H9 (cell line): ENCODE results near the gene MED27. TPM values are rescaled to one million over a fixed set of nuclear protein-coding genes. Genes with fewer than 3 reads are reported as not detected.

Experiments used
- DNase-seq: peaks from one replicate; pipeline ENCODE4 v3.0.0-alpha.2; 2017
- H2AFZ ChIP-seq: one replicate; pipeline ENCODE4 v1.6.1; 2013; ENCODE audit warnings: mild to moderate bottlenecking, low read length, control low read depth, moderate library complexity
- H2AK5ac ChIP-seq: 2 replicates; pipeline ENCODE4 v1.6.1; 2013; ENCODE audit warnings: low read length, control low read depth, mixed read lengths; ENCODE audit not compliant: insufficient read length
- H2BK120ac ChIP-seq: one replicate; pipeline ENCODE4 v1.6.1; 2013; ENCODE audit warnings: low read depth, mild to moderate bottlenecking, low read length, control low read depth, inconsistent platforms; ENCODE audit not compliant: poor library complexity, severe bottlenecking
- H2BK12ac ChIP-seq: 2 replicates; pipeline ENCODE4 v1.6.1; 2013; ENCODE audit warnings: low read length, control low read depth, mixed read lengths, low read depth; ENCODE audit not compliant: insufficient read length
- H2BK15ac ChIP-seq: 2 replicates; pipeline ENCODE4 v1.6.1; 2013; ENCODE audit warnings: low read depth, low read length, control low read depth
- H2BK20ac ChIP-seq: one replicate; pipeline ENCODE4 v1.6.1; 2013; ENCODE audit warnings: low read depth, mild to moderate bottlenecking, low read length, control low read depth, inconsistent platforms; ENCODE audit not compliant: poor library complexity, severe bottlenecking
- H2BK5ac ChIP-seq: 2 replicates; pipeline ENCODE4 v1.6.1; 2013; ENCODE audit warnings: low read length, control low read depth, mixed read lengths; ENCODE audit not compliant: insufficient read length
- H3K14ac ChIP-seq: 2 replicates; pipeline ENCODE4 v1.6.1; 2013; ENCODE audit warnings: low read length, control low read depth; ENCODE audit not compliant: insufficient read depth
- H3K18ac ChIP-seq: 2 replicates; pipeline ENCODE4 v1.6.1; 2013; ENCODE audit warnings: low read depth, mild to moderate bottlenecking, mixed read lengths, low read length, control low read depth; ENCODE audit not compliant: insufficient read length
- H3K23ac ChIP-seq: 2 replicates; pipeline ENCODE4 v1.6.1; 2013; ENCODE audit warnings: low read length, control low read depth, mixed read lengths, low read depth; ENCODE audit not compliant: insufficient read length
- H3K23me2 ChIP-seq: 2 replicates; pipeline ENCODE4 v1.6.1; 2013; ENCODE audit warnings: low read depth, mild to moderate bottlenecking, mixed read lengths, low read length, control low read depth; ENCODE audit not compliant: insufficient read length, poor library complexity, severe bottlenecking
- H3K27ac ChIP-seq: 2 replicates; pipeline ENCODE4 v1.5.1; 2013; ENCODE audit warnings: low read length, control low read depth, mixed read lengths, low read depth; ENCODE audit not compliant: insufficient read length
- H3K27me3 ChIP-seq: 2 replicates; pipeline ENCODE4 v1.6.1; 2013; ENCODE audit warnings: low read length, control low read depth, inconsistent platforms; ENCODE audit not compliant: insufficient read depth
- H3K4ac ChIP-seq: 2 replicates; pipeline ENCODE4 v1.6.1; 2013; ENCODE audit warnings: low read depth, mild to moderate bottlenecking, control low read depth, inconsistent platforms, low read length, moderate library complexity
- H3K4me1 ChIP-seq: 2 replicates; pipeline ENCODE4 v1.6.1; 2013; ENCODE audit warnings: low read length, control low read depth, inconsistent platforms; ENCODE audit not compliant: insufficient read depth
- H3K4me2 ChIP-seq: 2 replicates; pipeline ENCODE4 v1.6.1; 2013; ENCODE audit warnings: low read length, control low read depth, mixed read lengths; ENCODE audit not compliant: insufficient read length, insufficient read depth
- H3K56ac ChIP-seq: 2 replicates; pipeline ENCODE4 v1.6.1; 2013; ENCODE audit warnings: low read depth, mild to moderate bottlenecking, mixed read lengths, low read length, control low read depth; ENCODE audit not compliant: insufficient read length
- H3K79me1 ChIP-seq: 2 replicates; pipeline ENCODE4 v1.6.1; 2013; ENCODE audit warnings: low read depth, mild to moderate bottlenecking, moderate library complexity, low read length, control low read depth, inconsistent platforms; ENCODE audit not compliant: insufficient read depth, poor library complexity, severe bottlenecking
- H3K79me2 ChIP-seq: 2 replicates; pipeline ENCODE4 v1.6.1; 2013; ENCODE audit warnings: low read length, control low read depth, inconsistent platforms; ENCODE audit not compliant: insufficient read depth
- H3K9ac ChIP-seq: 2 replicates; pipeline ENCODE4 v1.6.1; 2013; ENCODE audit warnings: low read length, control low read depth, mixed read lengths; ENCODE audit not compliant: insufficient read length; ENCODE audit errors: extremely low read depth
- H3K9me3 ChIP-seq: one replicate; pipeline ENCODE4 v1.6.1; 2013; ENCODE audit warnings: low read depth, low read length, inconsistent platforms; ENCODE audit not compliant: control insufficient read depth
- H3T11ph ChIP-seq: one replicate; pipeline ENCODE4 v1.6.1; 2013; ENCODE audit warnings: mild to moderate bottlenecking, low read length, control low read depth, inconsistent platforms
- H4K20me1 ChIP-seq: one replicate; pipeline ENCODE4 v1.6.1; 2013; ENCODE audit not compliant: control insufficient read depth, insufficient read length, insufficient read depth
- H4K5ac ChIP-seq: 2 replicates; pipeline ENCODE4 v1.6.1; 2013; ENCODE audit warnings: low read depth, mild to moderate bottlenecking, mixed read lengths, low read length, control low read depth; ENCODE audit not compliant: insufficient read length
- H4K8ac ChIP-seq: replicated peaks from 2 replicates; pipeline ENCODE4 v1.6.1; 2013; ENCODE audit warnings: low read length, control low read depth, mixed read lengths, low read depth; ENCODE audit not compliant: insufficient read length
- H4K91ac ChIP-seq: 2 replicates; pipeline ENCODE4 v1.6.1; 2013; ENCODE audit warnings: low read depth, mild to moderate bottlenecking, moderate library complexity, mixed read lengths, low read length, control low read depth; ENCODE audit not compliant: insufficient read length
- H3K27ac Mint-ChIP-seq, 3 experiments: 2 replicates in 2 of 3; 3 replicates in 1 of 3; pipeline ENCODE4 v1.8.0; 2020 to 2021; ENCODE audit warnings: mixed read lengths in 3 of 3, mild to moderate bottlenecking in 1 of 3, moderate library complexity in 1 of 3
- H3K27me3 Mint-ChIP-seq: 2 replicates; pipeline ENCODE4 v1.8.0; 2021; ENCODE audit warnings: low read depth, mild to moderate bottlenecking, moderate library complexity, mixed read lengths
- H3K36me3 Mint-ChIP-seq, 3 experiments: 2 replicates in 2 of 3; 3 replicates in 1 of 3; pipeline ENCODE4 v1.8.0; 2020 to 2021; ENCODE audit warnings: low read depth in 3 of 3, mixed read lengths in 3 of 3; ENCODE audit not compliant: insufficient read depth in 1 of 3
- H3K4me1 Mint-ChIP-seq, 2 experiments: 2 replicates each; pipeline ENCODE4 v1.8.0; 2020; ENCODE audit warnings: mixed read lengths in 2 of 2
- H3K4me3 Mint-ChIP-seq, 2 experiments: 2 replicates in 1 of 2; 3 replicates in 1 of 2; pipeline ENCODE4 v1.8.0; 2020 to 2021; ENCODE audit warnings: mild to moderate bottlenecking in 2 of 2, mixed read lengths in 2 of 2, moderate library complexity in 1 of 2
- H3K9me3 Mint-ChIP-seq, 2 experiments: 2 replicates in 1 of 2; 3 replicates in 1 of 2; pipeline ENCODE4 v1.8.0; 2020; ENCODE audit warnings: mild to moderate bottlenecking in 2 of 2, mixed read lengths in 2 of 2, moderate library complexity in 1 of 2
- WGBS: extraction: QIAGEN DNeasy Blood & Tissue Kit; methylation state at CpG from one replicate; pipeline ENCODE4 v1.1.7; 2013; ENCODE audit warnings: missing lambda C conversion rate, low lambda C conversion rate, mixed read lengths; ENCODE audit not compliant: insufficient read length; ENCODE audit errors: extremely low coverage; 5-methylcytosine and 5-hydroxymethylcytosine counted together
- total RNA-seq: library from RNA; stranded (reverse); gene quantifications from 2 replicates; pipeline ENCODE4 v1.2.1, GENCODE V29; 2021
- TF ChIP-seq, protein P1 (sequence below): fragments of 200-600 bp; sonication (generic); conservative IDR thresholded peaks from 3 replicates; pipeline ENCODE4 v1.8.0; 2021; ENCODE audit warnings: antibody characterized with exemption, mild to moderate bottlenecking

The MED27 gene
- total RNA-seq, 1 experiment from 2014 or later = 33.5 TPM

GRCh38 chr9:131836021-131836420 is 243.6 kb downstream of the MED27 start:
- no peak overlapping the region for H2BK120ac ChIP-seq
- Mint-ChIP-seq H3K4me3 (no peak overlapping the region), H3K27me3 (peaks cover 5% of the 10 kb centered on the region; the same call in 1 of the 2 replicates), H3K4me1 (peaks cover 2 to 30% of the 10 kb centered on the region in 2 experiments; a peak in 3 of 4 replicates), H3K27ac (no peak overlapping the region; a peak in 1 of 7 replicates), H3K36me3 (peaks cover 0 to 9% (median 3%) of the 10 kb centered on the region in 3 experiments; a peak in 3 of 7 replicates), H3K9me3 (peaks cover 7 to 8% of the 10 kb centered on the region in 2 experiments)
- H4K5ac ChIP-seq = no peak overlapping the region
- no peak overlapping the region for H3K27ac ChIP-seq
- H2BK12ac ChIP-seq = no peak overlapping the region
- no peak overlapping the region for H3K9ac ChIP-seq
- H3K79me1 ChIP-seq = no peaks in the 10 kb centered on the region
- no peaks in the 10 kb centered on the region for H3K4me1 ChIP-seq
- H2BK20ac ChIP-seq = no peak overlapping the region
- no peak overlapping the region for H3T11ph ChIP-seq
- H3K4ac ChIP-seq = no peak overlapping the region
- no peak overlapping the region for H2AFZ ChIP-seq
- no peak overlapping the region for H4K8ac ChIP-seq
- H4K91ac ChIP-seq = no peak overlapping the region
- no peak overlapping the region for H2BK5ac ChIP-seq
- H3K79me2 ChIP-seq = no peaks in the 10 kb centered on the region
- no peak overlapping the region for H3K18ac ChIP-seq
- no peak overlapping the region for H2AK5ac ChIP-seq
- DNase-seq = no peak
- TF ChIP-seq, protein P1, sequence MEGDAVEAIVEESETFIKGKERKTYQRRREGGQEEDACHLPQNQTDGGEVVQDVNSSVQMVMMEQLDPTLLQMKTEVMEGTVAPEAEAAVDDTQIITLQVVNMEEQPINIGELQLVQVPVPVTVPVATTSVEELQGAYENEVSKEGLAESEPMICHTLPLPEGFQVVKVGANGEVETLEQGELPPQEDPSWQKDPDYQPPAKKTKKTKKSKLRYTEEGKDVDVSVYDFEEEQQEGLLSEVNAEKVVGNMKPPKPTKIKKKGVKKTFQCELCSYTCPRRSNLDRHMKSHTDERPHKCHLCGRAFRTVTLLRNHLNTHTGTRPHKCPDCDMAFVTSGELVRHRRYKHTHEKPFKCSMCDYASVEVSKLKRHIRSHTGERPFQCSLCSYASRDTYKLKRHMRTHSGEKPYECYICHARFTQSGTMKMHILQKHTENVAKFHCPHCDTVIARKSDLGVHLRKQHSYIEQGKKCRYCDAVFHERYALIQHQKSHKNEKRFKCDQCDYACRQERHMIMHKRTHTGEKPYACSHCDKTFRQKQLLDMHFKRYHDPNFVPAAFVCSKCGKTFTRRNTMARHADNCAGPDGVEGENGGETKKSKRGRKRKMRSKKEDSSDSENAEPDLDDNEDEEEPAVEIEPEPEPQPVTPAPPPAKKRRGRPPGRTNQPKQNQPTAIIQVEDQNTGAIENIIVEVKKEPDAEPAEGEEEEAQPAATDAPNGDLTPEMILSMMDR = no peak
- no CpG with 5 or more reads among the region's 18 CpGs for WGBS
- H3K23me2 ChIP-seq = no peaks in the 10 kb centered on the region
- no peak overlapping the region for H3K14ac ChIP-seq
- no peak overlapping the region for H3K56ac ChIP-seq
- no peak overlapping the region for H3K4me2 ChIP-seq
- H3K9me3 ChIP-seq = no peaks in the 10 kb centered on the region
- no peaks in the 10 kb centered on the region for H3K27me3 ChIP-seq
- no peaks in the 10 kb centered on the region for H4K20me1 ChIP-seq
- H3K23ac ChIP-seq = no peak overlapping the region
- H2BK15ac ChIP-seq = no peak overlapping the region
